ENCODE data around the gene MYO18A.

The MYO18A gene

DNA sequence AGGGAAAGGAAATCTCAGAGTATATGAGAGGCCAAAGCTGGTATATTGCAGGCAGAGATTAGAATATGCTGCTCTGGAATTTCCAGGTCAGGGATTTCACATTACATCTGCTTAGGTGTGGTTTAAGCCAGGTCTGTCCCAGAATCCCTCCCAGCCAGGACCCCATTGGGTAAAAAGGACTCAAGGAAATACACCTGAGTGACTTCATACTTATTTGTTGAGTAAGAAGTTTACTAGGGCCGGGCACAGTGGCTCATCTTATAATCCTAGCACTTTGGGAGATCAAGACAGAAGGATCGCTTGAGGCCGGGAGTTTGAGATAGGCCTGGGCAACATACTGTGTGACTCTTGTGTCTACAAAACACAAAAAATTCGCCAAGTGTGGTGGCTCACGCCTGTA is 130.0 kb downstream of the MYO18A start:
- DNase-seq (ENCODE audit: low spot score), result no peak

- no peak for DNase-seq (ENCODE audit: low spot score)
These were observed 130.6 kb downstream of the MYO18A start for GRCh38 chr17:29049541-29050145.

DNA sequence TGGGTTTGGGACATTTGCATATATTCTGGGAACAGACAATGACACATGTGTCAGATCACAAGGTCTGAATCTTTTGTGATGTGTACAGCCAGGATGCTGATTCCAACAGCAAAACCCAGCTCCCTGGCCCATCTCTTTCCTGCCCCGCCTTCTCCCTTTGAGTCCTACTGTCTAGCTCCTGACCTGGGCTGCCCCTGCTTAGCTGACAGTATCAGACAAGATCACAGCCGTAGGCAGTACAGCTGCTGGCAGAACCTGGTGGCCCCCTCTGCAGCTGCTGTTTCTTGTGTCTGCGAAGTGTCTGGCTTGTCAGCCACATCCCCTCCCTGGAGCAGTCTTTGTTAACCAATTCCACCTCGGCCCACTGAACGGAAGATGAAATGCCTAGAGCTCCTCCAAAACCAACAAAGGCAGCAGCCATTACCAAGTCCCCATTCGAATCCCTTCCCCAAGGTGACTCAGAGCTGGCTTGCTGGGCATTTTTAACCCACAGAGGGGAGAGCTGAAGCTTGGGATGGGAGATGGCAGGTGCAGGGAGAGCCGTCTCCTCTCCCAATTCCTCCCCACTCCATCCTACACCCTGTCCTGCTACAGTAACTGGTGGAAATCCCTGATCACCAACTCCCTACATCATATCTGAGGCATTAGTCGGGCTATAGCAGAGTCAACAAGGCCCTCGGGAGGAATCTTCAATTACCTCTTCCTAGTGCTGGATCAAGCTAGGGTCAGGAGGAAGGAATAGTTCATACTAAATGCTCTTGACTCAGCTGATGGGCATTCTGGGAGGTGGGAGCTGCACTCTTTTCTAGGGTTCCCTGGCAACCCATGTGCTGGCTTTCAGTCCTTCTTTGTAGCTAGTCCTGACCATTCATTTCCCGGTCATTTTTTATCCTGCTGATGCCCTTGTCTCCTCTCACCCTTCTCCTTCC is 131.5 kb downstream of the MYO18A start:
- DNase-seq (ENCODE audit: low spot score), result no peak

DNA sequence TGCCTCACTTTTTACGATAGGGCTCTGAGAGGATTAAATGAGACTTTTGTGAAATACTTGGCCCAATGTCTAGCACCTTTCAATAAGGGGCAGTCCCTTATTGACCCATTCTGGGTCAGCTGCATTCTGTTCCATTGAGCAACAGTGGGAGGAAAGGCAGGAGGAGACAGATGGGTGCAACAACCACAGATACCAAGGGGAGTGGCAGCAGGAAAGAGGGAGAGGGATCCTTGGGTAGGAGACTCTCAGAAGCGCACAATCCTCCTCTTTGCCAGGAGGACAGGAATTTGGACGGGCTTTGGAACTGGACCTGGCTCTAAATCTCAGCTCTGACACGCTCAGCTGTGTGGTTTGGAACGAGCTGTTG is 133.7 kb downstream of the MYO18A start:
- no peak for DNase-seq (ENCODE audit: low spot score)

- DNase-seq (ENCODE audit: low spot score), result no peak
These were observed 134.3 kb downstream of the MYO18A start for GRCh38 chr17:29045734-29046472.

GRCh38 chr17:29045026-29045425 is 135.2 kb downstream of the MYO18A start:
- no peak for DNase-seq (ENCODE audit: low spot score)

GRCh38 chr17:29043539-29044145 is 136.6 kb downstream of the MYO18A start:
- no peak for DNase-seq (ENCODE audit: low spot score)

- peak; percentile 74 for DNase-seq (ENCODE audit: low spot score)
These were observed 137.3 kb downstream of the MYO18A start, which contains the start of gene PIPOX for GRCh38 chr17:29042679-29043538. Gene PIPOX, plus strand, starts transcription at chr17:29043141. Its CDS starts 85 bp downstream, at chr17:29043226.

GRCh38 chr17:29042026-29042678 is 138.0 kb downstream of the MYO18A start:
- no peak for DNase-seq (ENCODE audit: low spot score)

DNA sequence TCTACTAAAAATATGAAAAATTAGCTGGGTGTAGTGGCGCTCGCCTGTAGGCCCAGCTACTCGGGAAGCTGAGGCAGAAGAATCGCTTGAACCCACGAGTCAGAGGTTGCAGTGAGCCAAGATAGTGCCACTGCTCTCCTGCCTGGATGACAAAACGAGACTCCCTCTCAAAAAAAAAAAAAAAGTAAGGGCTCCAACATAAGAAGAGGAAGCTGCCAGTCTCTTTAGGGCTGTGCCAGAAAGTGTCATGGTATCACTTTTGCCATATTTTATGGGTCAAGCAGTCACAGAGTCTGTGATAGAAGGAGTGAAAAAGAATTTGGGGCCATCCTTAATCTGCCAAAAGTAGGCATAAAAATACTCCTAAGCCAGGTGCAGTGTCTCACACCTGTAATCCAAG is 138.6 kb downstream of the MYO18A start:
- no peak for DNase-seq (ENCODE audit: low spot score)

GRCh38 chr17:29041091-29041490 is 139.1 kb downstream of the MYO18A start:
- DNase-seq (ENCODE audit: low spot score), result no peak

- DNase-seq (ENCODE audit: low spot score), result no peak
These were observed 140.2 kb downstream of the MYO18A start for GRCh38 chr17:29039764-29040598.

GRCh38 chr17:29038085-29038795 is 142.0 kb downstream of the MYO18A start:
- no peak for DNase-seq (ENCODE audit: low spot score)

DNA sequence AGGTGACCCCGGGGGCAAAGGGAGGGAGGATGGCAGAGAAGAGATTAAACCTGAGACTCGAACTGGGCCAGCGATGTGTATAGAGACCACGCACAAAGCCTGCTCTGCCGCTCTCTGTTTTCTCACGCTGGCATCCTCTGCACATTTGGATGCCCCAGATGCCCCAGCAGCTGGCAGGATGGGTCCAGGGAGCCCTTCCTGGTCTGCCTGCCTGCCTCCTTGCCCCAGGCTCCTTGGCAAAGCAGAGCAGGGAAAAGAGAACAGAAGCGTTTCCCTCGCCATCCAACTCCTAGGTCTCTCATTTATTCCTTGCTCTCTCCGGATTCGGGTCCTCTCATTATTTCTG is 142.5 kb downstream of the MYO18A start:
- DNase-seq (ENCODE audit: low spot score), result no peak

GRCh38 chr17:29036584-29036983 is 143.6 kb downstream of the MYO18A start:
- DNase-seq (ENCODE audit: low spot score), result no peak

GRCh38 chr17:29034510-29034909 is 145.7 kb downstream of the MYO18A start:
- no peak for DNase-seq (ENCODE audit: low spot score)

- DNase-seq (ENCODE audit: low spot score), result no peak
These were observed 147.4 kb downstream of the MYO18A start for GRCh38 chr17:29032857-29033197.

DNA sequence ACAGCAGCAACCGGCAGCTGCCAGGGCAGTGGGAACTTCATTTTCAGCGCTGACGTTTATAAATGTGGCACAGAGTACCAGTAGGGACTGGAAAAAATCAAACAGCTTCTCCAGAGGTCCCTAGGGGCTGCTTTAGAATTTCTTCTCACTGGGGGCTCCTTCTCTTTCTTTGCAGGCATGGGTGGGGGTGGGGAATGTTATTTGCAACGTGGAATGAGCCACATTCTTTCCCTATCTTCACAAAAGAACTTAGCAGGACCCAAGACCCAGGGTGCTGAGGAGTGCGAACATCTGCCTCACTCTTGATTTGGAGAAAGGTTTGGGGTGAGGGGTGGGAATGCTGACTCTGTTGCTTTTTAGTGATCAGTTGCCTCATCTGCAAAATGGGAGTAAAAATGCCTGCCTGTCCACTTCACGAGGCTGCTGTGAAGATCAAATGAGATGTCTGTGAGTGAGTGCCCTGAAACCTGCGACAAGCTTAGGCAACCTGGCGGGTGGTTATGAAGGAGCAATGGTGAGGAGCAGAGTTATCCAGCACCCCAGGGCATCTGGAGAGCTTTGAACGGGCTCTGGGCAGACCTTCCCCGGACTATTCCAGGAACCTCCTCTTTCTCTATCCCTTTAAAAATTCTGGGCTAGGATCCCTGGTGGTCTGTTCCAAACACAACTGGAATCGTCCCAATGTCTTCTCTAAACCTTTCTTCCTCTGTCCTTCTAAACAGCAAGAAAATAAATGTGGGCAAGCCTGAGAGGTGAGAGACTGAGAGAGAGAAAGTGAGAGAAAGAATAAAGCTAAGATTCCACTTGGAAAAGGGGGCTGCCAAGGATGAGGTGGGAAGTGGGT is 148.0 kb downstream of the MYO18A start:
- no peak for DNase-seq (ENCODE audit: low spot score)

GRCh38 chr17:29031488-29031887 is 148.7 kb downstream of the MYO18A start:
- no peak for DNase-seq (ENCODE audit: low spot score)

All from iPS-NIHi11 (cell line).